NT2/D1 (cell line): ENCODE results near the gene NR2E3.

Experiments used
- DNase-seq: peaks from one replicate; pipeline ENCODE4 v3.0.0-alpha.2; 2011; ENCODE audit warnings: low read depth, low spot score
- H3K27me3 ChIP-seq: 2 replicates; pipeline ENCODE4 v1.6.0; 2011; ENCODE audit warnings: mild to moderate bottlenecking; ENCODE audit not compliant: insufficient read length, insufficient read depth
- H3K36me3 ChIP-seq: 2 replicates; pipeline ENCODE4 v1.6.1; 2011; ENCODE audit warnings: mild to moderate bottlenecking, low read length, mixed read lengths; ENCODE audit not compliant: insufficient read depth, insufficient read length
- H3K4me1 ChIP-seq: 2 replicates; pipeline ENCODE4 v1.5.1; 2011; ENCODE audit not compliant: insufficient read depth, insufficient read length
- H3K4me3 ChIP-seq: 2 replicates; pipeline ENCODE4 v1.5.1; 2011; ENCODE audit warnings: low read depth; ENCODE audit not compliant: insufficient read length
- H3K9ac ChIP-seq: 2 replicates; pipeline ENCODE4 v1.6.0; 2011; ENCODE audit warnings: low read depth; ENCODE audit not compliant: insufficient read length
- H3K9me3 ChIP-seq: 2 replicates; pipeline ENCODE4 v1.5.1; 2011; ENCODE audit warnings: mild to moderate bottlenecking, low read length; ENCODE audit not compliant: insufficient read depth
- SUZ12 ChIP-seq: IDR thresholded peaks from 2 replicates; pipeline ENCODE4 v1.6.1; 2011; ENCODE audit not compliant: insufficient read length, insufficient read depth; ENCODE audit errors: extremely low read depth
- YY1 ChIP-seq: IDR thresholded peaks from 2 replicates; pipeline ENCODE4 v1.6.1; 2011; ENCODE audit not compliant: insufficient read length, insufficient read depth
- ZNF274 ChIP-seq: IDR thresholded peaks from 2 replicates; pipeline ENCODE4 v1.6.1; 2011; ENCODE audit warnings: mild to moderate bottlenecking, low read depth, low read length

NR2E3 gene

DNA sequence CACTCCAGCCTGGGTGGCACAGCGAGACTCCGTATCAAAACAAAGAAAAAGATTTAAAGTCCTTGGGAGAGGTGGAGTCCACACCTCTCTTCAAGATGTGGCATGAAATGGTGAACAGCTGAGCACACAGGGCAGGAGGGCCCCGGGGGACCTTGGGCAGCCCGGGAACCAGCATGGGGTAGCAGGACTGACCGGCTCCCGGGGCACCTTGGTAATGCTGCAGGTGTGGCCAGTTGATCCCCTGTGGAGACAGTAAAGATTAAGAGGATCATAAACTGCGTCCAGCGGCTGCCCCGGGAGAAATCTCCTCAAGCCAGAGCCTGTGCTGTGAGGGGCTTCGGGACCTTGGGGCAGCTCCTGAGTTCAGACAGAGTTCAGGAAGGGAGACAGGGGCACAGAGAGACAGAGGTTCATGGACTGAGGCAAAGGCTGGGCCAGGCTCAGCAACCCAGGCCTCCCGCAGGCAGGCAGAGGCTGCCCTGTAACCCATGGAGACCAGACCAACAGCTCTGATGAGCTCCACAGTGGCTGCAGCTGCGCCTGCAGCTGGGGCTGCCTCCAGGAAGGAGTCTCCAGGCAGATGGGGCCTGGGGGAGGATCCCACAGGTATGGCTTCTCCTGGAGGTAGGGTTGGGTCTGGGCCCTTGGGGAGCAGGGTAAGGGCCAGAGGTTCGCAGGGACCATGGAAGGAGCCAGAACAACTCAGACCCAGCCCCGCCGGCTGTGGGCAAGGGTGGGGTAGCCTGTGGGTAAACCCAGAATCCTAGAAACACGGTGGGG, at the start of gene NR2E3:
Gene NR2E3, plus strand, starts transcription at position 299 of the 780 bp plus-strand sequence. Its CDS starts 190 bp downstream, at position 489.
- Histone ChIP-seq H3K27me3 (no peaks in the 10 kb centered on the region), H3K36me3 (no peaks in the 10 kb centered on the region), H3K9me3 (no peaks in the 10 kb centered on the region), H3K9ac (peak within 1 kb of the TSS; percentile 43), H3K4me1 (peaks cover 18% of the 10 kb centered on the region), H3K4me3 (no peak within 1 kb of the TSS)
- TF ChIP-seq SUZ12 (no peak), ZNF274 (no peak), YY1 (no peak)
- no peak for DNase-seq

DNA sequence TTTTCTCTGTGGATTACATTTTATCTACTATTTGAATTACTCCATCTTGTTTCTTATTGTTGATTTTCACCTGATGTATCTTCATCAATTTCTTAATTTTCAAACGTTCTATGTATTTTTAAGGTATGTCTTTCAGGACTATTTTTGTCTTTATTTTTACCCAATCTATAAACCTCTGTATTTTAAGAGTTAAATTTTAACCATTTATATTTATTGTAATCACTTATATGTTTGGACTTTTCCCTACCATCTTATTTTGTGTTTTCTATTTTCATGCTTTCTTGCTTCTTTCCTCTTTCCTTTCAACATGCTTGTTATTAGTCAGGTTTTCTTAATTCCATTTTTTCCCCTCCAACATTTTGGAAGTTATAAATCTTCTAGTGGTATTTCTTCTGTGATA, 49.5 kb upstream of the NR2E3 start:
- H3K4me1 ChIP-seq, result no peaks in the 10 kb centered on the region
- H3K9ac ChIP-seq, result no peak overlapping the region
- H3K4me3 ChIP-seq, result no peak overlapping the region
- no peaks in the 10 kb centered on the region for H3K27me3 ChIP-seq
- no peaks in the 10 kb centered on the region for H3K36me3 ChIP-seq
- DNase-seq, result no peak
- H3K9me3 ChIP-seq, result peaks cover 19% of the 10 kb centered on the region
- no peak for TF ChIP-seq SUZ12
- TF ChIP-seq ZNF274, result no peak
- TF ChIP-seq YY1, result no peak

GRCh38 chr15:71761649-71762048, 48.7 kb upstream of the NR2E3 start:
- Histone ChIP-seq H3K4me1 (no peaks in the 10 kb centered on the region), H3K4me3 (no peak overlapping the region), H3K36me3 (no peaks in the 10 kb centered on the region), H3K27me3 (no peaks in the 10 kb centered on the region), H3K9ac (no peak overlapping the region), H3K9me3 (peaks cover 19% of the 10 kb centered on the region)
- DNase-seq, result no peak
- TF ChIP-seq YY1, result no peak
- no peak for TF ChIP-seq SUZ12

- Histone ChIP-seq H3K36me3 (no peaks in the 10 kb centered on the region), H3K4me3 (no peak overlapping the region), H3K4me1 (no peaks in the 10 kb centered on the region), H3K9me3 (peaks cover 4% of the 10 kb centered on the region; the same call in 1 of the 2 replicates), H3K9ac (no peak overlapping the region), H3K27me3 (no peaks in the 10 kb centered on the region)
- TF ChIP-seq ZNF274 (no peak), YY1 (no peak), SUZ12 (no peak)
- no peak for DNase-seq
These were observed 42.2 kb upstream of the NR2E3 start for GRCh38 chr15:71768184-71768583.

GRCh38 chr15:71773206-71773859, 37.0 kb upstream of the NR2E3 start:
- no peaks in the 10 kb centered on the region for H3K27me3 ChIP-seq
- no peaks in the 10 kb centered on the region for H3K4me1 ChIP-seq
- TF ChIP-seq YY1 (no peak), ZNF274 (no peak), SUZ12 (no peak)
- H3K4me3 ChIP-seq, result no peak overlapping the region
- H3K36me3 ChIP-seq, result no peaks in the 10 kb centered on the region
- no peak overlapping the region for H3K9ac ChIP-seq
- DNase-seq, result no peak
- H3K9me3 ChIP-seq, result no peaks in the 10 kb centered on the region

GRCh38 chr15:71775856-71776255, 34.5 kb upstream of the NR2E3 start:
- DNase-seq, result no peak
- TF ChIP-seq ZNF274 (no peak), SUZ12 (no peak), YY1 (no peak)
- H3K9me3 ChIP-seq, result no peaks in the 10 kb centered on the region
- H3K9ac ChIP-seq, result no peak overlapping the region
- H3K27me3 ChIP-seq, result no peaks in the 10 kb centered on the region
- H3K4me3 ChIP-seq, result no peak overlapping the region
- no peaks in the 10 kb centered on the region for H3K4me1 ChIP-seq
- no peaks in the 10 kb centered on the region for H3K36me3 ChIP-seq

- no peaks in the 10 kb centered on the region for H3K27me3 ChIP-seq
- no peaks in the 10 kb centered on the region for H3K9me3 ChIP-seq
- DNase-seq, result no peak
- no peaks in the 10 kb centered on the region for H3K4me1 ChIP-seq
- no peaks in the 10 kb centered on the region for H3K36me3 ChIP-seq
- H3K4me3 ChIP-seq, result no peak overlapping the region
- TF ChIP-seq SUZ12 (no peak), YY1 (no peak), ZNF274 (no peak)
- no peak overlapping the region for H3K9ac ChIP-seq
These were observed 34.0 kb upstream of the NR2E3 start for GRCh38 chr15:71776304-71776703.
